Measurements from ENCODE around the gene TPRG1L. TPM values are rescaled to one million over a fixed set of nuclear protein-coding genes. Genes with fewer than 3 reads are reported as not detected.

TPRG1L gene
- total RNA-seq, 1 donor from 2014 or later: 10.6 TPM

DNA sequence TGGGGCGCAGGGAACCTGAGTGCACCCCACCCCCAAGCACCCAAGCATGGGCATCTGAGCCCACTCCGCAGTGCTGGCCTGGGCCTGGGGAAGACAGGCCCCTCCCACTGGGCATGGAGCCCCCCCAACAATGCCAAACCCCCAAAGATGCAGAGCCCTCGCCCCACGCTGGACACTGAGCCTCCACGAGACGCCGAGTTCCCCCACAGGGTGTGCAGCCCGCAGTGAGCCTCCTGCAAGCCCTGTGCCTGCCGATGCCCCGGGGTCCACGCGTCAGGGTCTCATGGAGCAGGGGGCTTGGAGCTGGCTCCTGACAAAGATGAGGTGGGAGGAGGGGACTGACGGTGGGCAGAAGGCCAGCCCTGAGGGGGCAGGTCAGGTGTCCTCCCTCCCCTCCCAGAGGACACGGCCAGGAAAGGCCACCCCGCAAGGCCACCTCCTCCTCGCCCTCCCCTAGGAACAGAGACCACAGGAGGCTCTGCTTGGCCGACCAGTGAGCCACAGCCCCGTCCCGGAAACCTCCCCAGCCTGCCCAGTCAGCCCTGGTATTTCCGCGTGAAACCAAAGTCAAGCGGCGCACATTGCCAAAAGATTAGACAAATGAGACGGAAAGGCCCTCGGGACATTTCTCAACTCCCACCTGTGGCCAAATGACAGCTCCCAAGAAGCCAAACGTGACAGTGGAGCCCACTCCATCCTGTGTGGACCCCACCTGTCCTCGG lies 46.9 kb upstream of the TPRG1L start:
- H3K9me3 ChIP-seq (ENCODE audit: low read depth): no peaks in the 10 kb centered on the region
- Mint-ChIP-seq H3K9me3 (no peaks in the 10 kb centered on the region), H3K27me3 (ENCODE audit: insufficient read depth, low read depth) (peaks cover 2% of the 10 kb centered on the region), H3K36me3 (peaks cover 1% of the 10 kb centered on the region), H3K4me3 (no peak overlapping the region), H3K27ac (no peak overlapping the region), H3K4me1 (peaks cover 7% of the 10 kb centered on the region)
- no peak overlapping the region for H3K27ac ChIP-seq
- H3K79me2 ChIP-seq (ENCODE audit: low read depth): no peaks in the 10 kb centered on the region
- H3K36me3 ChIP-seq: no peaks in the 10 kb centered on the region
- H3K9ac ChIP-seq: no peak overlapping the region
- DNase-seq (ENCODE audit: low spot score): no peak
- TF ChIP-seq EZH2 (IDR thresholded peaks at IDR 0.05) (no peak), EZH2phosphoT487 (IDR thresholded peaks at IDR 0.05) (no peak)
- TF ChIP-seq, protein P1, sequence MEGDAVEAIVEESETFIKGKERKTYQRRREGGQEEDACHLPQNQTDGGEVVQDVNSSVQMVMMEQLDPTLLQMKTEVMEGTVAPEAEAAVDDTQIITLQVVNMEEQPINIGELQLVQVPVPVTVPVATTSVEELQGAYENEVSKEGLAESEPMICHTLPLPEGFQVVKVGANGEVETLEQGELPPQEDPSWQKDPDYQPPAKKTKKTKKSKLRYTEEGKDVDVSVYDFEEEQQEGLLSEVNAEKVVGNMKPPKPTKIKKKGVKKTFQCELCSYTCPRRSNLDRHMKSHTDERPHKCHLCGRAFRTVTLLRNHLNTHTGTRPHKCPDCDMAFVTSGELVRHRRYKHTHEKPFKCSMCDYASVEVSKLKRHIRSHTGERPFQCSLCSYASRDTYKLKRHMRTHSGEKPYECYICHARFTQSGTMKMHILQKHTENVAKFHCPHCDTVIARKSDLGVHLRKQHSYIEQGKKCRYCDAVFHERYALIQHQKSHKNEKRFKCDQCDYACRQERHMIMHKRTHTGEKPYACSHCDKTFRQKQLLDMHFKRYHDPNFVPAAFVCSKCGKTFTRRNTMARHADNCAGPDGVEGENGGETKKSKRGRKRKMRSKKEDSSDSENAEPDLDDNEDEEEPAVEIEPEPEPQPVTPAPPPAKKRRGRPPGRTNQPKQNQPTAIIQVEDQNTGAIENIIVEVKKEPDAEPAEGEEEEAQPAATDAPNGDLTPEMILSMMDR (IDR thresholded peaks at IDR 0.05): no peak
- H4K20me1 ChIP-seq (ENCODE audit: low read depth): no peaks in the 10 kb centered on the region
- no peak overlapping the region for H3K4me2 ChIP-seq
- H3K27me3 ChIP-seq: no peaks in the 10 kb centered on the region
- no peak overlapping the region for H3K4me3 ChIP-seq
- H3K4me1 ChIP-seq: peaks cover 8% of the 10 kb centered on the region
- no peak overlapping the region for H2AFZ ChIP-seq (replicated peaks)
- H3F3A ChIP-seq (ENCODE audit: low read depth): peaks cover 6% of the 10 kb centered on the region

DNA sequence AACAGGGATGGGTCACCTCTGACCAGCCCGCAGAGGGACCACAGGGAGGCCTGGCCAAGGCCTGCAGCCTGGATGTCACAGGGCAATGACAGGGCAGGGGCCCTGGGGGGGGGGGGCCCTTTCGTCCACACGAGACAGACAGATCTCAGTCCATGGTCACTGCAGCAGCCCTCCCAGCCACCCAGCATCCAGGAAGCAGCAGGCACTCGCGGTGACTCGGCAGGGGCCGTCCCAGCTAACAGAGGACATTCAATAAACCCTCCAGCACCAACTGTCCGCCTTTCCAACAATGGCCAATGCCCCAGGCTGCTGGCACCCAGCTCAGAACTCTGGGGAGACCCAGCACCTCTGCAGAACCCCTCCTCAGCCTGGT lies 46.4 kb upstream of the TPRG1L start:
- no peaks in the 10 kb centered on the region for H3K9me3 ChIP-seq (ENCODE audit: low read depth)
- H3F3A ChIP-seq (ENCODE audit: low read depth): peaks cover 6% of the 10 kb centered on the region
- no peaks in the 10 kb centered on the region for H4K20me1 ChIP-seq (ENCODE audit: low read depth)
- H3K9ac ChIP-seq: no peak overlapping the region
- H3K27me3 ChIP-seq: no peaks in the 10 kb centered on the region
- no peak for DNase-seq (ENCODE audit: low spot score)
- no peak overlapping the region for H3K27ac Mint-ChIP-seq
- peaks cover 2% of the 10 kb centered on the region for H3K27me3 Mint-ChIP-seq (ENCODE audit: insufficient read depth, low read depth)
- no peak overlapping the region for H3K27ac ChIP-seq
- H3K9me3 Mint-ChIP-seq: no peaks in the 10 kb centered on the region
- H3K36me3 Mint-ChIP-seq: peaks cover 1% of the 10 kb centered on the region
- peaks cover 7% of the 10 kb centered on the region for H3K4me1 Mint-ChIP-seq
- no peak for TF ChIP-seq EZH2 (IDR thresholded peaks at IDR 0.05)
- no peak overlapping the region for H3K4me3 ChIP-seq
- H3K79me2 ChIP-seq (ENCODE audit: low read depth): no peaks in the 10 kb centered on the region
- H3K4me2 ChIP-seq: no peak overlapping the region
- no peak overlapping the region for H2AFZ ChIP-seq (replicated peaks)
- no peak overlapping the region for H3K4me3 Mint-ChIP-seq
- no peaks in the 10 kb centered on the region for H3K36me3 ChIP-seq
- H3K4me1 ChIP-seq: peaks cover 8% of the 10 kb centered on the region

DNA sequence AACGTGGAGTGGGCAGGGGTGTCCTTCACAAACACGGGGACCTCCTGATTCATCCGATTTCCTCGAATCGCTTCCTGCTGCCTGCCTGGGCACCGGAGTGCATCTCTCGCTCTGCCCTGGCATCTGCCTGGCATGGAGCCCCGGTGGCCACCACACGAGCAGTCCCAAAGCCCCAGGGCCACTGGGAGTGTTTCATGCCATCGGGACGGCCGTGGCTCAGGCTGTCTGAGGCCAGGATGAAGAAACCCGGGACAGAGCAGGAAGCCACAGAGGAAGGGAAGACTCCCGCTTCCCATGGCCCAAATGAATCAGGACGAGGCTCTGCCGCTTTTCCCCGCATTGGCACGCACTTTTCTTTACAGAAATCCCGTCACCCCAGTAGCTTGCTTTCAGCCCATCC lies 45.9 kb upstream of the TPRG1L start:
- Histone ChIP-seq H3K9ac (no peak overlapping the region), H2AFZ (replicated peaks) (no peak overlapping the region), H3K4me2 (no peak overlapping the region), H3K4me3 (no peak overlapping the region), H3K9me3 (ENCODE audit: low read depth) (no peaks in the 10 kb centered on the region), H3K4me1 (peaks cover 8% of the 10 kb centered on the region), H3K27me3 (no peaks in the 10 kb centered on the region), H3K36me3 (no peaks in the 10 kb centered on the region), H3K79me2 (ENCODE audit: low read depth) (no peaks in the 10 kb centered on the region), H4K20me1 (ENCODE audit: low read depth) (no peaks in the 10 kb centered on the region), H3F3A (ENCODE audit: low read depth) (peaks cover 6% of the 10 kb centered on the region), H3K27ac (no peak overlapping the region)
- Mint-ChIP-seq H3K9me3 (no peaks in the 10 kb centered on the region), H3K36me3 (peaks cover 1% of the 10 kb centered on the region), H3K4me3 (no peak overlapping the region), H3K27me3 (ENCODE audit: insufficient read depth, low read depth) (peaks cover 2% of the 10 kb centered on the region), H3K4me1 (peaks cover 7% of the 10 kb centered on the region), H3K27ac (peak overlapping the region; percentile 50)
- DNase-seq (ENCODE audit: low spot score): no peak
- no peak for TF ChIP-seq EZH2phosphoT487 (IDR thresholded peaks at IDR 0.05)
- TF ChIP-seq, protein P1 (IDR thresholded peaks at IDR 0.05): no peak
- TF ChIP-seq EZH2 (IDR thresholded peaks at IDR 0.05): no peak

DNA sequence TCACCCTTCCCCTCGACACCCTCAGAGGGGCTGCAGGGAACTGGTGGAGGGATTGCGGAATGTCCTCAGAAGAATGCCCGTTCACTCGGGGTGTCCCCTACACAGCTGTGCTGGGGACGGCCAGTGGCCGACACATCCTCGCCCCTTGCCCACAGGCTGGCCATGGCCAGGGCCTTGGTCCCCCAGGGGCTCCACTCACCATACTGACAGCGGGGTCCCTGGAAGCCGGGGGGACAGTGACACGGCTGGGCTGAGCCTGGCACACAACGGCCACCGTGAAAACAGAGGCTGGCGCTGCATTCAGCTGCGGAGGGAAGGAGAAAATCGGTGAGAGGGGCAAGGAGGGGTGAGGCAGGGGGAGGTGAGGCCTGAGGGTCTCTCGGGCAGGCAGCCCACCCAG lies 45.2 kb upstream of the TPRG1L start:
- H3K9me3 Mint-ChIP-seq: peaks cover 2% of the 10 kb centered on the region
- peaks cover 1% of the 10 kb centered on the region for H3K36me3 Mint-ChIP-seq
- peaks cover 8% of the 10 kb centered on the region for H3K4me1 ChIP-seq
- no peak overlapping the region for H3K4me2 ChIP-seq
- H3F3A ChIP-seq (ENCODE audit: low read depth): peaks cover 6% of the 10 kb centered on the region
- DNase-seq (ENCODE audit: low spot score): no peak
- H3K9me3 ChIP-seq (ENCODE audit: low read depth): no peaks in the 10 kb centered on the region
- H3K36me3 ChIP-seq: no peaks in the 10 kb centered on the region
- H3K79me2 ChIP-seq (ENCODE audit: low read depth): no peaks in the 10 kb centered on the region
- H3K9ac ChIP-seq: no peak overlapping the region
- H3K27ac ChIP-seq: no peak overlapping the region
- no peaks in the 10 kb centered on the region for H4K20me1 ChIP-seq (ENCODE audit: low read depth)
- TF ChIP-seq EZH2phosphoT487 (IDR thresholded peaks at IDR 0.05) (no peak), EZH2 (IDR thresholded peaks at IDR 0.05) (no peak)
- TF ChIP-seq, protein P1 (IDR thresholded peaks at IDR 0.05): no peak
- peaks cover 7% of the 10 kb centered on the region for H3K4me1 Mint-ChIP-seq
- H3K27me3 Mint-ChIP-seq (ENCODE audit: insufficient read depth, low read depth): peaks cover 2% of the 10 kb centered on the region
- no peak overlapping the region for H3K4me3 Mint-ChIP-seq
- H3K4me3 ChIP-seq: no peak overlapping the region
- no peaks in the 10 kb centered on the region for H3K27me3 ChIP-seq
- no peak overlapping the region for H2AFZ ChIP-seq (replicated peaks)
- H3K27ac Mint-ChIP-seq: no peak overlapping the region

Data from neural progenitor cell (in vitro differentiated cells).